ENCODE data around the gene CA10.

- TF ChIP-seq CTCF (conservative IDR thresholded peaks at IDR 0.05; ENCODE audit: low read depth, low read length): no peak
- TF ChIP-seq POLR2A (IDR thresholded peaks at IDR 0.05; ENCODE audit: low read depth, low read length): no peak
- TF ChIP-seq RCOR1 (IDR thresholded peaks at IDR 0.05; ENCODE audit: insufficient replicate concordance, low read length): no peak
- TF ChIP-seq RFX5 (IDR thresholded peaks at IDR 0.05; ENCODE audit: low read depth, low read length): no peak
- no peak for TF ChIP-seq MXI1 (IDR thresholded peaks at IDR 0.05; ENCODE audit: borderline replicate concordance, low read depth, low read length)
- no peak for TF ChIP-seq USF2 (IDR thresholded peaks at IDR 0.05; ENCODE audit: low read depth, low read length)
- TF ChIP-seq BHLHE40 (IDR thresholded peaks at IDR 0.05; ENCODE audit: low read depth, low read length): no peak
- TF ChIP-seq FOS (IDR thresholded peaks at IDR 0.05; ENCODE audit: low read depth, low read length): no peak
- no peak for TF ChIP-seq CHD1 (IDR thresholded peaks at IDR 0.05; ENCODE audit: low read depth, low read length)
- no peak for TF ChIP-seq SMC3 (IDR thresholded peaks at IDR 0.05; ENCODE audit: low read depth, low read length)
- TF ChIP-seq CEBPB (IDR thresholded peaks at IDR 0.05; ENCODE audit: low read depth, low read length): no peak
Observed at GRCh38 chr17:51703361-51704341, 454.9 kb downstream of the CA10 start.
